ENCODE data around the gene FAM83C.

- TF ChIP-seq CTCF (IDR thresholded peaks at IDR 0.05) (no peak), POLR2A (IDR thresholded peaks at IDR 0.05) (no peak)
Observed at GRCh38 chr20:35301426-35301825, 9.2 kb upstream of the FAM83C start.
